H9 (cell line): ENCODE measurements around the gene THAP9. TPM values are rescaled to one million over a fixed set of nuclear protein-coding genes. Genes with fewer than 3 reads are reported as not detected.

Experiments
- DNase-seq: peaks from one replicate; pipeline ENCODE4 v3.0.0-alpha.2; 2017
- H2AFZ ChIP-seq: one replicate; pipeline ENCODE4 v1.6.1; 2013; ENCODE audit warnings: mild to moderate bottlenecking, low read length, control low read depth, moderate library complexity
- H2AK5ac ChIP-seq: 2 replicates; pipeline ENCODE4 v1.6.1; 2013; ENCODE audit warnings: low read length, control low read depth, mixed read lengths; ENCODE audit not compliant: insufficient read length
- H2BK120ac ChIP-seq: one replicate; pipeline ENCODE4 v1.6.1; 2013; ENCODE audit warnings: low read depth, mild to moderate bottlenecking, low read length, control low read depth, inconsistent platforms; ENCODE audit not compliant: poor library complexity, severe bottlenecking
- H2BK12ac ChIP-seq: 2 replicates; pipeline ENCODE4 v1.6.1; 2013; ENCODE audit warnings: low read length, control low read depth, mixed read lengths, low read depth; ENCODE audit not compliant: insufficient read length
- H2BK15ac ChIP-seq: 2 replicates; pipeline ENCODE4 v1.6.1; 2013; ENCODE audit warnings: low read depth, low read length, control low read depth
- H2BK20ac ChIP-seq: one replicate; pipeline ENCODE4 v1.6.1; 2013; ENCODE audit warnings: low read depth, mild to moderate bottlenecking, low read length, control low read depth, inconsistent platforms; ENCODE audit not compliant: poor library complexity, severe bottlenecking
- H2BK5ac ChIP-seq: 2 replicates; pipeline ENCODE4 v1.6.1; 2013; ENCODE audit warnings: low read length, control low read depth, mixed read lengths; ENCODE audit not compliant: insufficient read length
- H3K14ac ChIP-seq: 2 replicates; pipeline ENCODE4 v1.6.1; 2013; ENCODE audit warnings: low read length, control low read depth; ENCODE audit not compliant: insufficient read depth
- H3K18ac ChIP-seq: 2 replicates; pipeline ENCODE4 v1.6.1; 2013; ENCODE audit warnings: low read depth, mild to moderate bottlenecking, mixed read lengths, low read length, control low read depth; ENCODE audit not compliant: insufficient read length
- H3K23ac ChIP-seq: 2 replicates; pipeline ENCODE4 v1.6.1; 2013; ENCODE audit warnings: low read length, control low read depth, mixed read lengths, low read depth; ENCODE audit not compliant: insufficient read length
- H3K23me2 ChIP-seq: 2 replicates; pipeline ENCODE4 v1.6.1; 2013; ENCODE audit warnings: low read depth, mild to moderate bottlenecking, mixed read lengths, low read length, control low read depth; ENCODE audit not compliant: insufficient read length, poor library complexity, severe bottlenecking
- H3K27ac ChIP-seq: 2 replicates; pipeline ENCODE4 v1.5.1; 2013; ENCODE audit warnings: low read length, control low read depth, mixed read lengths, low read depth; ENCODE audit not compliant: insufficient read length
- H3K27me3 ChIP-seq: 2 replicates; pipeline ENCODE4 v1.6.1; 2013; ENCODE audit warnings: low read length, control low read depth, inconsistent platforms; ENCODE audit not compliant: insufficient read depth
- H3K4ac ChIP-seq: 2 replicates; pipeline ENCODE4 v1.6.1; 2013; ENCODE audit warnings: low read depth, mild to moderate bottlenecking, control low read depth, inconsistent platforms, low read length, moderate library complexity
- H3K4me1 ChIP-seq: 2 replicates; pipeline ENCODE4 v1.6.1; 2013; ENCODE audit warnings: low read length, control low read depth, inconsistent platforms; ENCODE audit not compliant: insufficient read depth
- H3K4me2 ChIP-seq: 2 replicates; pipeline ENCODE4 v1.6.1; 2013; ENCODE audit warnings: low read length, control low read depth, mixed read lengths; ENCODE audit not compliant: insufficient read length, insufficient read depth
- H3K56ac ChIP-seq: 2 replicates; pipeline ENCODE4 v1.6.1; 2013; ENCODE audit warnings: low read depth, mild to moderate bottlenecking, mixed read lengths, low read length, control low read depth; ENCODE audit not compliant: insufficient read length
- H3K79me1 ChIP-seq: 2 replicates; pipeline ENCODE4 v1.6.1; 2013; ENCODE audit warnings: low read depth, mild to moderate bottlenecking, moderate library complexity, low read length, control low read depth, inconsistent platforms; ENCODE audit not compliant: insufficient read depth, poor library complexity, severe bottlenecking
- H3K79me2 ChIP-seq: 2 replicates; pipeline ENCODE4 v1.6.1; 2013; ENCODE audit warnings: low read length, control low read depth, inconsistent platforms; ENCODE audit not compliant: insufficient read depth
- H3K9ac ChIP-seq: 2 replicates; pipeline ENCODE4 v1.6.1; 2013; ENCODE audit warnings: low read length, control low read depth, mixed read lengths; ENCODE audit not compliant: insufficient read length; ENCODE audit errors: extremely low read depth
- H3K9me3 ChIP-seq: one replicate; pipeline ENCODE4 v1.6.1; 2013; ENCODE audit warnings: low read depth, low read length, inconsistent platforms; ENCODE audit not compliant: control insufficient read depth
- H3T11ph ChIP-seq: one replicate; pipeline ENCODE4 v1.6.1; 2013; ENCODE audit warnings: mild to moderate bottlenecking, low read length, control low read depth, inconsistent platforms
- H4K20me1 ChIP-seq: one replicate; pipeline ENCODE4 v1.6.1; 2013; ENCODE audit not compliant: control insufficient read depth, insufficient read length, insufficient read depth
- H4K5ac ChIP-seq: 2 replicates; pipeline ENCODE4 v1.6.1; 2013; ENCODE audit warnings: low read depth, mild to moderate bottlenecking, mixed read lengths, low read length, control low read depth; ENCODE audit not compliant: insufficient read length
- H4K8ac ChIP-seq: replicated peaks from 2 replicates; pipeline ENCODE4 v1.6.1; 2013; ENCODE audit warnings: low read length, control low read depth, mixed read lengths, low read depth; ENCODE audit not compliant: insufficient read length
- H4K91ac ChIP-seq: 2 replicates; pipeline ENCODE4 v1.6.1; 2013; ENCODE audit warnings: low read depth, mild to moderate bottlenecking, moderate library complexity, mixed read lengths, low read length, control low read depth; ENCODE audit not compliant: insufficient read length
- H3K27ac Mint-ChIP-seq, 3 experiments: 2 replicates in 2 of 3; 3 replicates in 1 of 3; pipeline ENCODE4 v1.8.0; 2020 to 2021; ENCODE audit warnings: mixed read lengths in 3 of 3, mild to moderate bottlenecking in 1 of 3, moderate library complexity in 1 of 3
- H3K27me3 Mint-ChIP-seq: 2 replicates; pipeline ENCODE4 v1.8.0; 2021; ENCODE audit warnings: low read depth, mild to moderate bottlenecking, moderate library complexity, mixed read lengths
- H3K36me3 Mint-ChIP-seq, 3 experiments: 2 replicates in 2 of 3; 3 replicates in 1 of 3; pipeline ENCODE4 v1.8.0; 2020 to 2021; ENCODE audit warnings: low read depth in 3 of 3, mixed read lengths in 3 of 3; ENCODE audit not compliant: insufficient read depth in 1 of 3
- H3K4me1 Mint-ChIP-seq, 2 experiments: 2 replicates each; pipeline ENCODE4 v1.8.0; 2020; ENCODE audit warnings: mixed read lengths in 2 of 2
- H3K4me3 Mint-ChIP-seq, 2 experiments: 2 replicates in 1 of 2; 3 replicates in 1 of 2; pipeline ENCODE4 v1.8.0; 2020 to 2021; ENCODE audit warnings: mild to moderate bottlenecking in 2 of 2, mixed read lengths in 2 of 2, moderate library complexity in 1 of 2
- H3K9me3 Mint-ChIP-seq, 2 experiments: 2 replicates in 1 of 2; 3 replicates in 1 of 2; pipeline ENCODE4 v1.8.0; 2020; ENCODE audit warnings: mild to moderate bottlenecking in 2 of 2, mixed read lengths in 2 of 2, moderate library complexity in 1 of 2
- WGBS: extraction: QIAGEN DNeasy Blood & Tissue Kit; methylation state at CpG from one replicate; pipeline ENCODE4 v1.1.7; 2013; ENCODE audit warnings: missing lambda C conversion rate, low lambda C conversion rate, mixed read lengths; ENCODE audit not compliant: insufficient read length; ENCODE audit errors: extremely low coverage; 5-methylcytosine and 5-hydroxymethylcytosine counted together
- total RNA-seq: library from RNA; stranded (reverse); gene quantifications from 2 replicates; pipeline ENCODE4 v1.2.1, GENCODE V29; 2021
- TF ChIP-seq, protein P1 (sequence below): fragments of 200-600 bp; sonication (generic); conservative IDR thresholded peaks from 3 replicates; pipeline ENCODE4 v1.8.0; 2021; ENCODE audit warnings: antibody characterized with exemption, mild to moderate bottlenecking

Gene THAP9
- total RNA-seq, 1 experiment from 2014 or later = 14.8 TPM

DNA sequence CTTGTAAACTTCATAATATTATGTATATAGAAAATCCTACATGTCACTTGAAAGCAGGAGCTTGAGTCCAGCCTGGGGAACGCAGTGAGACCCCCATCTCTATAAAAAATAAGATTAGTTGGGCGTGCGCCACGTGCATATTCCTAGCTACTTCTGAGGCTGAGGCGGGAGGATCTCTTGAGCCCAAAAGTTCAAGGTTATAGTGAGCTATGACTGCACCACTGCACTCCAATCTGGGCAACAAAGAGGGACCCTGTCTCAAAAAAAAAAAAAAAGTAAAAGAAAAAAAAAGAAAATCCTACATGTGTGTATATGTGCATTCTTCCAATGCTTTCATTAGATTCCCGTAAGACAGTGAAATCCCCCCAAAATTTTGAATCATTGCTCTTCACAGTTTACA lies 11.2 kb upstream of the THAP9 start:
- Histone ChIP-seq H2BK120ac (no peak overlapping the region), H4K5ac (no peak overlapping the region), H3K9me3 (no peaks in the 10 kb centered on the region), H3T11ph (no peak overlapping the region), H2AK5ac (no peak overlapping the region), H3K27me3 (no peaks in the 10 kb centered on the region), H4K8ac (no peak overlapping the region), H2BK15ac (no peak overlapping the region), H3K18ac (no peak overlapping the region), H3K4ac (no peak overlapping the region), H3K4me1 (no peaks in the 10 kb centered on the region; the same call in 1 of the 2 replicates), H3K23me2 (peaks cover 6% of the 10 kb centered on the region), H3K14ac (no peak overlapping the region), H3K4me2 (no peak overlapping the region), H2BK20ac (no peak overlapping the region), H3K56ac (no peak overlapping the region), H2BK5ac (no peak overlapping the region), H3K79me2 (peaks cover 18% of the 10 kb centered on the region; the same call in 1 of the 2 replicates), H4K91ac (no peak overlapping the region), H3K9ac (no peak overlapping the region), H3K79me1 (peaks cover 3% of the 10 kb centered on the region), H4K20me1 (no peaks in the 10 kb centered on the region), H3K27ac (no peak overlapping the region), H2AFZ (no peak overlapping the region), H2BK12ac (no peak overlapping the region), H3K23ac (no peak overlapping the region)
- H3K27ac Mint-ChIP-seq = no peak overlapping the region
- H3K27me3 Mint-ChIP-seq = no peaks in the 10 kb centered on the region
- TF ChIP-seq, protein P1, sequence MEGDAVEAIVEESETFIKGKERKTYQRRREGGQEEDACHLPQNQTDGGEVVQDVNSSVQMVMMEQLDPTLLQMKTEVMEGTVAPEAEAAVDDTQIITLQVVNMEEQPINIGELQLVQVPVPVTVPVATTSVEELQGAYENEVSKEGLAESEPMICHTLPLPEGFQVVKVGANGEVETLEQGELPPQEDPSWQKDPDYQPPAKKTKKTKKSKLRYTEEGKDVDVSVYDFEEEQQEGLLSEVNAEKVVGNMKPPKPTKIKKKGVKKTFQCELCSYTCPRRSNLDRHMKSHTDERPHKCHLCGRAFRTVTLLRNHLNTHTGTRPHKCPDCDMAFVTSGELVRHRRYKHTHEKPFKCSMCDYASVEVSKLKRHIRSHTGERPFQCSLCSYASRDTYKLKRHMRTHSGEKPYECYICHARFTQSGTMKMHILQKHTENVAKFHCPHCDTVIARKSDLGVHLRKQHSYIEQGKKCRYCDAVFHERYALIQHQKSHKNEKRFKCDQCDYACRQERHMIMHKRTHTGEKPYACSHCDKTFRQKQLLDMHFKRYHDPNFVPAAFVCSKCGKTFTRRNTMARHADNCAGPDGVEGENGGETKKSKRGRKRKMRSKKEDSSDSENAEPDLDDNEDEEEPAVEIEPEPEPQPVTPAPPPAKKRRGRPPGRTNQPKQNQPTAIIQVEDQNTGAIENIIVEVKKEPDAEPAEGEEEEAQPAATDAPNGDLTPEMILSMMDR = no peak
- no peak for DNase-seq
- H3K4me3 Mint-ChIP-seq = peak overlapping the region; percentile 90 to 95
- no CpG with 5 or more reads among the region's 6 CpGs for WGBS
- no peaks in the 10 kb centered on the region for H3K9me3 Mint-ChIP-seq
- H3K4me1 Mint-ChIP-seq = peaks cover 9 to 29% of the 10 kb centered on the region in 2 experiments
- peaks cover 2 to 13% (median 9%) of the 10 kb centered on the region in 3 experiments; a peak in 5 of 7 replicates for H3K36me3 Mint-ChIP-seq
